B cell (primary cell): ENCODE results near the gene FHIT. TPM values are rescaled to one million over a fixed set of nuclear protein-coding genes. Genes with fewer than 3 reads are reported as not detected.

ENCODE experiments used
- ATAC-seq: fragments of 200-7000 bp; cut with Tn5 transposase; one replicate; pipeline ENCODE4 v1.10.0; 2021; ENCODE audit warnings: low read depth, mild to moderate bottlenecking, moderate number of reproducible peaks, moderate library complexity
- CTCF ChIA-PET: fragments of 350-600 bp; sonication (Branson Sonifier 250); formaldehyde crosslinking; loops from one replicate; lab custom pipeline; 2021; ENCODE audit warnings: antibody characterized with exemption, inconsistent platforms; lab: Charles Lee
- POLR2A ChIA-PET: fragments of 350-600 bp; sonication (Branson Sonifier 250); formaldehyde crosslinking; loops from one replicate; lab custom pipeline; 2021; ENCODE audit warnings: antibody characterized with exemption; lab: Charles Lee
- DNase-seq: peaks from one replicate; pipeline ENCODE4 v3.0.0; 2013
- H2AFZ ChIP-seq: 2 replicates; pipeline ENCODE4 v1.6.1; 2012; ENCODE audit warnings: mild to moderate bottlenecking, low read depth, low read length; ENCODE audit not compliant: insufficient read depth, poor library complexity, severe bottlenecking
- H3K27ac ChIP-seq, 2 donors: 1 replicate in 1 of 2; 2 replicates in 1 of 2; pipeline ENCODE4 v1.5.1; 2012 to 2013; ENCODE audit warnings: low read length in 2 of 2, mild to moderate bottlenecking in 2 of 2, moderate library complexity in 1 of 2
- H3K27me3 ChIP-seq, 4 experiments: fragments of 200-600 bp in 1 of 4; sonication (generic) in 1 of 4; replicated peaks in 1 of 4; 1 replicate in 2 of 4; 2 replicates in 2 of 4; pipeline versions ENCODE4 v1.6.1 to v1.7.0; 2013 to 2016; ENCODE audit warnings: low read length in 3 of 4, mild to moderate bottlenecking in 2 of 4, mixed read lengths in 1 of 4, moderate library complexity in 1 of 4; ENCODE audit not compliant: insufficient read depth in 4 of 4, control insufficient read depth in 3 of 4; ENCODE audit errors: control extremely low read depth in 1 of 4
- H3K36me3 ChIP-seq, 2 experiments: replicated peaks in 1 of 2; 1 replicate in 1 of 2; 2 replicates in 1 of 2; pipeline versions ENCODE4 v1.6.1 to v1.7.1; 2013; ENCODE audit warnings: low read length in 1 of 2; ENCODE audit not compliant: insufficient read depth in 2 of 2, control insufficient read depth in 1 of 2; ENCODE audit errors: control extremely low read depth in 1 of 2, extremely low read depth in 1 of 2
- H3K4me1 ChIP-seq, 2 donors: fragments of 200-600 bp in 1 of 2; sonication (generic) in 1 of 2; 1 replicate in 1 of 2; 2 replicates in 1 of 2; pipeline versions ENCODE4 v1.5.1 to v1.6.1; 2013 to 2017; ENCODE audit warnings: low read length in 2 of 2; ENCODE audit not compliant: control insufficient read depth in 2 of 2, insufficient read depth in 2 of 2
- H3K4me2 ChIP-seq: replicated peaks from 2 replicates; pipeline ENCODE3; 2012; ENCODE audit warnings: mild to moderate bottlenecking, low read depth, low read length; ENCODE audit not compliant: poor library complexity, severe bottlenecking
- H3K4me3 ChIP-seq, 5 experiments: fragments of 200-600 bp in 1 of 5; sonication (generic) in 1 of 5; 1 replicate in 3 of 5; 2 replicates in 2 of 5; pipeline versions ENCODE4 v1.5.1 to v1.7.0; 2011 to 2016; ENCODE audit warnings: low read length in 4 of 5, mild to moderate bottlenecking in 4 of 5, low read depth in 2 of 5, control low read depth in 1 of 5, moderate library complexity in 1 of 5; ENCODE audit not compliant: insufficient read depth in 1 of 5; ENCODE audit errors: control extremely low read depth in 1 of 5, extremely low read depth in 1 of 5
- H3K79me2 ChIP-seq: fragments of 200-600 bp; sonication (generic); one replicate; pipeline ENCODE4 v1.6.0; 2016; ENCODE audit warnings: low read length; ENCODE audit not compliant: control insufficient read depth, insufficient read depth
- H3K9ac ChIP-seq: fragments of 200-600 bp; sonication (generic); 2 replicates; pipeline ENCODE4 v1.6.1; 2017; ENCODE audit warnings: mild to moderate bottlenecking, low read length, moderate library complexity
- H3K9me3 ChIP-seq, 3 donors: one replicate each; pipeline versions ENCODE4 v1.6.1 to v1.7.1; 2013; ENCODE audit warnings: low read length in 2 of 3; ENCODE audit not compliant: control insufficient read depth in 2 of 3, insufficient read depth in 1 of 3; ENCODE audit errors: control extremely low read depth in 1 of 3
- H4K20me1 ChIP-seq: 2 replicates; pipeline ENCODE4 v1.6.0; 2012; ENCODE audit warnings: mild to moderate bottlenecking, low read length; ENCODE audit not compliant: insufficient read depth, control insufficient read depth, poor library complexity, severe bottlenecking
- H3K27ac Mint-ChIP-seq: one replicate; pipeline ENCODE4 v1.8.0; 2021; ENCODE audit warnings: mixed read lengths
- H3K27me3 Mint-ChIP-seq: one replicate; pipeline ENCODE4 v1.8.0; 2021; ENCODE audit warnings: mixed read lengths
- H3K4me1 Mint-ChIP-seq: one replicate; pipeline ENCODE4 v1.8.0; 2021; ENCODE audit warnings: mixed read lengths
- H3K4me3 Mint-ChIP-seq: one replicate; pipeline ENCODE4 v1.8.0; 2021; ENCODE audit warnings: mixed read lengths
- H3K9me3 Mint-ChIP-seq: one replicate; pipeline ENCODE4 v1.8.0; 2022; ENCODE audit warnings: mixed read lengths; ENCODE audit not compliant: insufficient read depth
- EZH2 ChIP-seq: IDR thresholded peaks from 2 replicates; pipeline ENCODE4 v1.6.1; 2012; ENCODE audit warnings: borderline replicate concordance, low read depth, mild to moderate bottlenecking, moderate library complexity, low read length; ENCODE audit not compliant: insufficient read depth, poor library complexity, severe bottlenecking
- WGBS: methylation state at CpG from one replicate; pipeline ENCODE4 v1.1.5; 2013; ENCODE audit warnings: missing lambda C conversion rate; ENCODE audit not compliant: insufficient coverage; 5-methylcytosine and 5-hydroxymethylcytosine counted together
- intact Hi-C: fragments of 100-400 bp; cut with micrococcal nuclease; formaldehyde crosslinking; loops from one replicate; pipeline ENCODE4 v1.10.0; 2022
- polyA plus RNA-seq: library from polyadenylated mRNA; depleted of rRNA; stranded (reverse); fragments of >200 nt; gene quantifications from 2 replicates; pipeline ENCODE4 v1.2.3, GENCODE V29; 2012
- total RNA-seq, 2 donors: library from RNA; stranded (reverse); fragments of 120-200 nt in 1 of 2; gene quantifications; 1 replicate in 1 of 2; 2 replicates in 1 of 2; pipeline versions ENCODE4 v1.2.3 to v1.2.4, GENCODE V29; 2013 to 2022
- TF ChIP-seq, protein P1 (sequence below): fragments of 200-600 bp; IDR thresholded peaks from one replicate; pipeline ENCODE4 v1.8.0; 2022; ENCODE audit warnings: antibody characterized with exemption, mild to moderate bottlenecking

Gene FHIT
- total and polyA plus RNA-seq, 2 donors (not counting 1 experiment from before 2014, with no cell fraction given) = 1.7 to 7.8 TPM

GRCh38 chr3:59709702-59710553 is 1541.3 kb downstream of the FHIT start:
- no peak overlapping the region for H3K4me3 Mint-ChIP-seq
- ChIA-PET POLR2A (no interaction called here), CTCF (interaction anchor here (0.7 kb wide), 1 partner anchor 46 kb away, joined by 3 read pairs; no protein-coding TSS in a partner anchor)
- no peak overlapping the region for H3K27ac ChIP-seq
- H3K36me3 ChIP-seq = no peaks in the 10 kb centered on the region
- H3K9ac ChIP-seq = no peak overlapping the region
- H3K79me2 ChIP-seq = no peaks in the 10 kb centered on the region
- no peak overlapping the region for H3K27ac Mint-ChIP-seq
- peaks cover 3% of the 10 kb centered on the region for H3K27me3 Mint-ChIP-seq
- no peak for ATAC-seq
- H3K4me1 Mint-ChIP-seq = no peaks in the 10 kb centered on the region
- TF ChIP-seq EZH2 = no peak
- TF ChIP-seq, protein P1, sequence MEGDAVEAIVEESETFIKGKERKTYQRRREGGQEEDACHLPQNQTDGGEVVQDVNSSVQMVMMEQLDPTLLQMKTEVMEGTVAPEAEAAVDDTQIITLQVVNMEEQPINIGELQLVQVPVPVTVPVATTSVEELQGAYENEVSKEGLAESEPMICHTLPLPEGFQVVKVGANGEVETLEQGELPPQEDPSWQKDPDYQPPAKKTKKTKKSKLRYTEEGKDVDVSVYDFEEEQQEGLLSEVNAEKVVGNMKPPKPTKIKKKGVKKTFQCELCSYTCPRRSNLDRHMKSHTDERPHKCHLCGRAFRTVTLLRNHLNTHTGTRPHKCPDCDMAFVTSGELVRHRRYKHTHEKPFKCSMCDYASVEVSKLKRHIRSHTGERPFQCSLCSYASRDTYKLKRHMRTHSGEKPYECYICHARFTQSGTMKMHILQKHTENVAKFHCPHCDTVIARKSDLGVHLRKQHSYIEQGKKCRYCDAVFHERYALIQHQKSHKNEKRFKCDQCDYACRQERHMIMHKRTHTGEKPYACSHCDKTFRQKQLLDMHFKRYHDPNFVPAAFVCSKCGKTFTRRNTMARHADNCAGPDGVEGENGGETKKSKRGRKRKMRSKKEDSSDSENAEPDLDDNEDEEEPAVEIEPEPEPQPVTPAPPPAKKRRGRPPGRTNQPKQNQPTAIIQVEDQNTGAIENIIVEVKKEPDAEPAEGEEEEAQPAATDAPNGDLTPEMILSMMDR = no peak
- no peaks in the 10 kb centered on the region for H3K9me3 ChIP-seq
- no peaks in the 10 kb centered on the region for H3K9me3 Mint-ChIP-seq
- intact Hi-C loops = no loop called here
- 0% methylated on average over 2 of the region's 5 CpGs for WGBS
- peaks cover 0 to 4% (median 0%) of the 10 kb centered on the region in 4 experiments for H3K27me3 ChIP-seq
- H3K4me1 ChIP-seq = peaks cover 0 to 4% of the 10 kb centered on the region in 2 donors
- peak overlapping the region; percentile 26 for H2AFZ ChIP-seq
- H4K20me1 ChIP-seq = no peaks in the 10 kb centered on the region
- DNase-seq = no peak
- no peak overlapping the region for H3K4me2 ChIP-seq
- H3K4me3 ChIP-seq = no peak overlapping the region

DNA sequence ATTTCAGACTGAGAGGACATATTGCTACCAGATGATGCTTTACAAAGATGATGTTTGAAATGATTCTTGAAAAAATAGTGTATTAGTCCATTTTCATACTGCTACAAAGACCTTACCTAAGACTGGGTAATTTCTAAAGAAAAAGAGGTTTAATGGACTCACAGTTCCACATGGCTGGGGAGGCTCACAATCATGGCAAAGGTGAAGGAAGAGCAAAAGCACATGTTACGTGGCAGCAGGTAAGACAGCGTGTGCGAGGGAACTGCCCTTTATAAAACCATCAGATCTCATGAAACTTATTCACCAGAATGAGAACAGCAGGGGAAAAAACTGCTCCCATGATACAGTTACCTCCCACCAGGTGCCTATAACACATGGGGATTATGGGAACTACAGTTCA is 1543.0 kb downstream of the FHIT start:
- POLR2A ChIA-PET = no interaction called here
- H3K4me2 ChIP-seq = no peak overlapping the region
- H3K4me3 ChIP-seq = no peak overlapping the region
- ATAC-seq (no peak), DNase-seq (no peak)
- H2AFZ ChIP-seq = no peak overlapping the region
- no peaks in the 10 kb centered on the region for H3K9me3 Mint-ChIP-seq
- H3K9ac ChIP-seq = no peak overlapping the region
- no peak overlapping the region for H3K4me3 Mint-ChIP-seq
- no peaks in the 10 kb centered on the region for H3K79me2 ChIP-seq
- no peaks in the 10 kb centered on the region for H4K20me1 ChIP-seq
- H3K27me3 Mint-ChIP-seq = peaks cover 3% of the 10 kb centered on the region
- H3K4me1 ChIP-seq = peaks cover 0 to 4% of the 10 kb centered on the region in 2 donors
- CTCF ChIA-PET = no interaction called here
- intact Hi-C loops = no loop called here
- TF ChIP-seq, protein P1 = no peak
- no peak for TF ChIP-seq EZH2
- no peaks in the 10 kb centered on the region for H3K4me1 Mint-ChIP-seq
- H3K27ac Mint-ChIP-seq = no peak overlapping the region
- no peaks in the 10 kb centered on the region for H3K9me3 ChIP-seq
- H3K27ac ChIP-seq = no peak overlapping the region
- H3K36me3 ChIP-seq = no peaks in the 10 kb centered on the region
- 100% methylated on average over 1 of the region's 3 CpGs for WGBS
- H3K27me3 ChIP-seq = peaks cover 0 to 4% (median 0%) of the 10 kb centered on the region in 4 experiments
